Tibial artery (tissue), 4 donors: ENCODE data around the gene METTL16.
"Not testable (repeated sequence)": the region's sequence is repeated elsewhere in the genome, so short reads cannot be mapped to it uniquely, and the experiment has no call there.

ENCODE experiments used
- DNase-seq, 2 donors: peaks; one replicate each; pipeline ENCODE4 v3.0.0-alpha.2; 2019
- H3K27ac ChIP-seq, 2 donors: fragments of 200-600 bp; sonication (generic) in 1 of 2; 1 replicate in 1 of 2; 2 replicates in 1 of 2; pipeline ENCODE4 v1.5.1; 2018 to 2019; ENCODE audit warnings: mild to moderate bottlenecking in 1 of 2
- H3K27me3 ChIP-seq, 2 donors: fragments of 200-600 bp; sonication (generic) in 1 of 2; one replicate each; pipeline versions ENCODE4 v1.5.1 to v1.6.0; 2016 to 2019
- H3K36me3 ChIP-seq, 3 donors: fragments of 200-600 bp; sonication (generic) in 2 of 3; one replicate each; pipeline ENCODE4 v1.5.1; 2016 to 2019; ENCODE audit warnings: mild to moderate bottlenecking in 2 of 3
- H3K4me1 ChIP-seq, 4 donors: fragments of 200-600 bp; sonication (generic) in 2 of 4; 1 replicate in 3 of 4; 2 replicates in 1 of 4; pipeline ENCODE4 v1.5.1; 2016 to 2019
- H3K4me3 ChIP-seq, 2 donors: fragments of 200-600 bp; sonication (generic) in 1 of 2; 1 replicate in 1 of 2; 2 replicates in 1 of 2; pipeline ENCODE4 v1.5.1; 2018 to 2019; ENCODE audit warnings: mild to moderate bottlenecking in 2 of 2
- H3K9me3 ChIP-seq, 3 donors: fragments of 200-600 bp; sonication (generic) in 1 of 3; one replicate each; pipeline ENCODE4 v1.5.1; 2016 to 2019
- CTCF ChIP-seq, 2 experiments: fragments of 200-600 bp in 1 of 2; fragments of 450-650 bp in 1 of 2; IDR thresholded peaks; one replicate each; pipeline ENCODE4 v1.5.1; 2017 to 2019; ENCODE audit warnings: antibody characterized with exemption in 2 of 2, mild to moderate bottlenecking in 1 of 2, moderate library complexity in 1 of 2
- intact Hi-C: fragments of 100-400 bp; cut with DNase I; formaldehyde crosslinking; loops from one replicate; pipeline ENCODE4 v1.15.0; 2023; ENCODE audit warnings: low total_unique reads

METTL16 gene

GRCh38 chr17:2487306-2487705 lies 24.4 kb downstream of the METTL16 start:
- DNase-seq, result no peak
- no peak for TF ChIP-seq CTCF (IDR thresholded peaks at IDR 0.05)
- H3K4me3 ChIP-seq, result no peak overlapping the region
- no peaks in the 10 kb centered on the region for H3K27me3 ChIP-seq
- H3K36me3 ChIP-seq, result no peaks in the 10 kb centered on the region
- no peak overlapping the region for H3K27ac ChIP-seq
- H3K9me3 ChIP-seq, result no peaks in the 10 kb centered on the region
- peaks cover 0 to 33% (median 18%) of the 10 kb centered on the region in 4 donors for H3K4me1 ChIP-seq
- intact Hi-C loops, result no loop called here

GRCh38 chr17:2486709-2487108 lies 25.0 kb downstream of the METTL16 start:
- intact Hi-C loops, H3K27ac ChIP-seq, DNase-seq, H3K36me3 ChIP-seq, H3K27me3 ChIP-seq, H3K4me3 ChIP-seq, H3K9me3 ChIP-seq: not testable (repeated sequence)
- peaks cover 0 to 28% (median 18%) of the 10 kb centered on the region in 4 donors for H3K4me1 ChIP-seq

- Histone ChIP-seq H3K27ac (no peak overlapping the region), H3K4me3 (no peak overlapping the region), H3K9me3 (no peaks in the 10 kb centered on the region), H3K36me3 (no peaks in the 10 kb centered on the region), H3K27me3 (no peaks in the 10 kb centered on the region), H3K4me1 (peaks cover 0 to 21% (median 12%) of the 10 kb centered on the region in 4 donors)
- intact Hi-C loops, result no loop called here
- no peak for TF ChIP-seq CTCF (IDR thresholded peaks at IDR 0.05)
- no peak for DNase-seq
Measured at GRCh38 chr17:2485970-2486369, 25.7 kb downstream of the METTL16 start.

- no peak overlapping the region for H3K27ac ChIP-seq
- no peak for DNase-seq
- intact Hi-C loops, result no loop called here
Measured at GRCh38 chr17:2485543-2485942, 26.1 kb downstream of the METTL16 start.

GRCh38 chr17:2484876-2485275 lies 26.8 kb downstream of the METTL16 start:
- no peaks in the 10 kb centered on the region for H3K27me3 ChIP-seq
- peaks cover 0 to 18% (median 7%) of the 10 kb centered on the region in 4 donors for H3K4me1 ChIP-seq
- H3K9me3 ChIP-seq, result no peaks in the 10 kb centered on the region
- no peaks in the 10 kb centered on the region for H3K36me3 ChIP-seq
- H3K27ac ChIP-seq, result no peak overlapping the region
- TF ChIP-seq CTCF (IDR thresholded peaks at IDR 0.05), result no peak
- intact Hi-C loops, result no loop called here
- no peak for DNase-seq
- no peak overlapping the region for H3K4me3 ChIP-seq

More at GRCh38 chr17:2485543-2485942, 26.1 kb downstream of the METTL16 start:
- TF ChIP-seq CTCF (IDR thresholded peaks at IDR 0.05), result no peak
- H3K4me1 ChIP-seq, result peaks cover 0 to 18% (median 9%) of the 10 kb centered on the region in 4 donors
- H3K4me3 ChIP-seq, result no peak overlapping the region
- H3K9me3 ChIP-seq, result no peaks in the 10 kb centered on the region
- no peaks in the 10 kb centered on the region for H3K27me3 ChIP-seq
- no peaks in the 10 kb centered on the region for H3K36me3 ChIP-seq

GRCh38 chr17:2483084-2483483 lies 28.6 kb downstream of the METTL16 start:
- DNase-seq, result no peak
- H3K36me3 ChIP-seq, result no peaks in the 10 kb centered on the region
- intact Hi-C loops, result no loop called here
- peaks cover 0 to 18% (median 7%) of the 10 kb centered on the region in 4 donors for H3K4me1 ChIP-seq
- no peak overlapping the region for H3K27ac ChIP-seq
- no peaks in the 10 kb centered on the region for H3K27me3 ChIP-seq
- TF ChIP-seq CTCF (IDR thresholded peaks at IDR 0.05), result no peak
- no peak overlapping the region for H3K4me3 ChIP-seq
- H3K9me3 ChIP-seq, result no peaks in the 10 kb centered on the region
